ENCODE measurements around the gene AP5Z1. TPM values are rescaled to one million over a fixed set of nuclear protein-coding genes. Genes with fewer than 3 reads are reported as not detected.

The AP5Z1 gene
- total and polyA plus RNA-seq, 11 donors: 8.4 to 31.9 (median 13.4) TPM

DNA sequence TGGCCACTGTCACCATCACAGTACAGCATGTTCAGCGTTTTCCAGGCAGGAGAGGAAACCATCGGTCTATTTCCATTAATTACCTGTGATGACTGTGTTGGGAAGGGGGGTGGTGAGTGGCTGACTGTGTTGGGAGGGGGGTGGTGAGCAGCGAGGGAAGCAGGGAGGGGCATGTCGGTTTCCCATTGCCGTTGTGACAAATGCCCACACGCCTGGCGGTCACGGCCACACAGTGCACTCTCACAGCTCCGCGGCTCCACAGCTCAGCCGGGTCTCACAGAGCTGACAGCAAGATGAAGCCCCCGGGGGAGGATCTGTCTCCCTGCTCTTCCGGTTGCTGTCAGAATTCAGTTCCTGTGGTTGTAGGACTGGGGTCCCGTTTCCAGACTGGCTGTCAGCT lies 39.0 kb downstream of the AP5Z1 start:
- peaks cover 0 to 16% (median 0%) of the 10 kb centered on the region in 12 donors for H3K4me1 ChIP-seq
- 79 to 83% (median 81%) methylated on average over 14 of the region's 14 CpGs for WGBS, 4 donors
- DNase-seq (no peak), ATAC-seq (no peak)
- intact Hi-C loops (cut with DNase I): no loop called here
- peaks cover 0 to 25% (median 0%) of the 10 kb centered on the region in 9 donors for H3K36me3 ChIP-seq
- peaks cover 0 to 7% (median 0%) of the 10 kb centered on the region in 9 donors for H3K27me3 ChIP-seq
- no peak overlapping the region for H3K27ac ChIP-seq
- TF ChIP-seq POLR2A (IDR thresholded peaks at IDR 0.05): no peak
- TF ChIP-seq, protein P1, sequence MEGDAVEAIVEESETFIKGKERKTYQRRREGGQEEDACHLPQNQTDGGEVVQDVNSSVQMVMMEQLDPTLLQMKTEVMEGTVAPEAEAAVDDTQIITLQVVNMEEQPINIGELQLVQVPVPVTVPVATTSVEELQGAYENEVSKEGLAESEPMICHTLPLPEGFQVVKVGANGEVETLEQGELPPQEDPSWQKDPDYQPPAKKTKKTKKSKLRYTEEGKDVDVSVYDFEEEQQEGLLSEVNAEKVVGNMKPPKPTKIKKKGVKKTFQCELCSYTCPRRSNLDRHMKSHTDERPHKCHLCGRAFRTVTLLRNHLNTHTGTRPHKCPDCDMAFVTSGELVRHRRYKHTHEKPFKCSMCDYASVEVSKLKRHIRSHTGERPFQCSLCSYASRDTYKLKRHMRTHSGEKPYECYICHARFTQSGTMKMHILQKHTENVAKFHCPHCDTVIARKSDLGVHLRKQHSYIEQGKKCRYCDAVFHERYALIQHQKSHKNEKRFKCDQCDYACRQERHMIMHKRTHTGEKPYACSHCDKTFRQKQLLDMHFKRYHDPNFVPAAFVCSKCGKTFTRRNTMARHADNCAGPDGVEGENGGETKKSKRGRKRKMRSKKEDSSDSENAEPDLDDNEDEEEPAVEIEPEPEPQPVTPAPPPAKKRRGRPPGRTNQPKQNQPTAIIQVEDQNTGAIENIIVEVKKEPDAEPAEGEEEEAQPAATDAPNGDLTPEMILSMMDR (IDR thresholded peaks at IDR 0.05): no peak
- H3K4me3 ChIP-seq: no peak overlapping the region
- peaks cover 0 to 4% (median 0%) of the 10 kb centered on the region in 12 donors for H3K9me3 ChIP-seq

DNA sequence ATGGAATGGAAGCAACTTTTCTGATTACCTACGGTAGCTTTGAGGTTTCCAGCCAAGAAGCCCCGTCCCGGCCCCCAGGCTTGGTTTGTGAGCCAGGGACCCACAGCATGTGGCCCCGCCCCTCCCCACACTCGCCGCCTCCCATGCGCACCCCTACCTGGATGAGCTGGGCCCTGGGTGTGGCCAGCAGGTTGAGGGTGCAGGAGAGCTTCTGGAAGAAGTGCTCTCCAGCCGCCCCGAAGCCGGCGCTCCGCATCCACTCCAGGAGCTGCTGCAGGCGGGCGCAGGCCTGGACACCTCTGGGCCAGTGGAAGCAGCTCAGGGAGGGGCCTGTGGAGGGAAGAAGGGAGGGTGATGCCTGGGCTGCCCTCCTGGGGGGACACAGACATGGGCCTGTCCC lies 39.7 kb downstream of the AP5Z1 start:
- ATAC-seq (no peak), DNase-seq (no peak)
- no peak overlapping the region for H3K27ac ChIP-seq
- H3K4me3 ChIP-seq: no peak overlapping the region
- intact Hi-C loops (cut with DNase I): no loop called here
- H3K4me1 ChIP-seq: peaks cover 0 to 23% (median 3%) of the 10 kb centered on the region in 12 donors
- peaks cover 0 to 23% (median 0%) of the 10 kb centered on the region in 9 donors for H3K36me3 ChIP-seq
- 94 to 100% (median 97%) methylated on average over 10 to 14 of the region's 14 CpGs for WGBS, 4 donors
- peaks cover 0 to under 1% (median 0%) of the 10 kb centered on the region in 9 donors for H3K27me3 ChIP-seq
- TF ChIP-seq POLR2A (IDR thresholded peaks at IDR 0.05): no peak
- TF ChIP-seq, protein P1 (IDR thresholded peaks at IDR 0.05): no peak
- peaks cover 0 to 4% (median 0%) of the 10 kb centered on the region in 12 donors for H3K9me3 ChIP-seq

DNA sequence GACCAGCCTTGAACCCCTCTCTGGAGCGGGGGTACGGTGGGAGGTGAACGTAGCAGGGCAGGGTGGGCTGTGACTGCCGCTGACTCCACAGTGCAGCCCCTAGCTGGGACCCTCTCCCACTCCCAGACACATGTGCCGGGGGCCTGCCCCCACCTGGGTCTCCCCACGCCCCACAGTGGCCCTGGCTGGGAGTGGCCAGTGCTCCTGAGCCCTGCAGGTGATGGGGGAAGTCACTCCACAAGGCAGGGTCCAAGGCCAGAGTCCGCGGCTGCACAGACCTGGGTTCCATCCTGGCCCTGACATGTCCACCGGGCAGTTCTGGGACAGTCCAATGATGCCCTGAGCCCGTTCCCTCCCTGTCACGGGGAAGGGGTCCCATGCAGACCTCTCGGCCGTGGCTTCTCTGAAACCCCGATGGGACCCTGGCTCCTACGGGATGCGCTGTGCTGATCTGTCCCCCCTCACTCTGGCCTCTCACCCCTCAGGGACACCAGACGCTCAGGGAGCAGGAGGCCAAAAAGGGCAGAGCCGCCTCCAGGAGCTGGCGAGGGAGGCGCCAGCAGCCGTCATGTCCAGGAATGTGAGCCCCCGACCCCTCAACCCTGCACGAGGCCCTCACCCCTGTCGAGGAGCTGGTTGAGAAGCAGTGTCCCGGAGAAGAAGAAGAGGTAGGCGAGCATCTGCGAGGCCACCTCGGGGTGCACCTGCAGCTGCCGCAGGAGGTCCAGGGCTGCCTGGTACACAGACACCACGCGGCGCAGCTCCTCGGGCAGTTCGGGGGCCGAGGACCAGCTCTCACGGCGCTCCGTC lies 40.4 kb downstream of the AP5Z1 start:
- Histone ChIP-seq H3K4me3 (no peak overlapping the region), H3K9me3 (peaks cover 0 to 4% (median 0%) of the 10 kb centered on the region in 12 donors), H3K27me3 (no peaks in the 10 kb centered on the region), H3K4me1 (peaks cover 0 to 30% (median 10%) of the 10 kb centered on the region in 12 donors), H3K27ac (no peak overlapping the region), H3K36me3 (peaks cover 0 to 18% (median 0%) of the 10 kb centered on the region in 9 donors)
- no peak for DNase-seq
- WGBS, 4 donors: 92 to 94% (median 93%) methylated on average over 29 to 38 of the region's 38 CpGs
- no peak for ATAC-seq
- TF ChIP-seq, protein P1 (IDR thresholded peaks at IDR 0.05): no peak
- no peak for TF ChIP-seq POLR2A (IDR thresholded peaks at IDR 0.05)
- intact Hi-C loops (cut with DNase I): no loop called here

DNA sequence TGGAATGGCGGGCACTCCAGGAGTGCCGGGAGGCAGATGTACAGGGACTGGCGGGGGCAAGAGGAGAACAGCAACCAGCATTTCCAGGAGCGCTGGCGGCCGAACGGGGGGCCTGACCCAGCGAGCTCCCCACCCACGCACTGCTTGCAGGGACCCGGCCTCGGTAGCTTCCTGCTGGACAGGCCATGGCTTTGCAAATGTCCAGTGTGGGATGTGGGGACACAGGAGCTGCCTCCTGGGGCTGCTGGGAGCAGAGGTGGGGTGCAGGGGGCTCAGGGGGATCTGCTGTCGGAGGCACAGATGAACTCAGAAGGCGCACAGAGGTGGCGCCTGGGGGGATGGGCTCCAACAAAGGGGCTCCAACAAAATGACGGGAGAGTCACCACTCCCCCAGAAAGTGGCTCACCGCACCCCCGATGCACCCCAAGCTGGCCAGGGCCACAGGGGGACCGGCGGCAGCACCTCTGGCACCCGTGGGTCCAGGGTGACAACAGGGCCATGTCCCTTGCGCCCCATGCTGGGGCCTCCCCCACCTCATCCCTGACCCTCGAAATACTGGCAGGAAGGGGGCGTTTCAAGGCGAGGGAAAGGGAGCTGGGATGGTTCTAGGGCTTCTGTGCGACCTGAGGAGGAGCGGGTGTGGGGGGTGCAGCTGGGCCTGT lies 41.1 kb downstream of the AP5Z1 start:
- DNase-seq (no peak), ATAC-seq (no peak)
- Histone ChIP-seq H3K27me3 (no peaks in the 10 kb centered on the region), H3K36me3 (peaks cover 0 to 18% (median 0%) of the 10 kb centered on the region in 9 donors), H3K27ac (no peak overlapping the region), H3K9me3 (peaks cover 0 to 4% (median 0%) of the 10 kb centered on the region in 12 donors), H3K4me3 (no peak overlapping the region), H3K4me1 (peaks cover 0 to 37% (median 15%) of the 10 kb centered on the region in 12 donors)
- WGBS, 4 donors: 91 to 94% (median 93%) methylated on average over 15 to 26 of the region's 26 CpGs
- intact Hi-C loops (cut with DNase I): no loop called here
- no peak for TF ChIP-seq POLR2A (IDR thresholded peaks at IDR 0.05)
- TF ChIP-seq, protein P1 (IDR thresholded peaks at IDR 0.05): no peak

All from heart left ventricle (tissue), 16 donors.